HG03095 (cell line): ENCODE results near the gene SMIM11.
"Not testable (repeated sequence)": the region's sequence is repeated elsewhere in the genome, so short reads cannot be mapped to it uniquely, and the experiment has no call there.

ENCODE experiments used
- ATAC-seq: cut with Tn5 transposase; IDR thresholded peaks from one replicate; pipeline ENCODE4 v1.9.1; 2021; ENCODE audit warnings: moderate library complexity; ENCODE audit not compliant: unreplicated experiment

Gene SMIM11

GRCh38 chr21:34407294-34407693, 32.0 kb downstream of the SMIM11 start:
- not testable (repeated sequence) for ATAC-seq

GRCh38 chr21:34417448-34418077, 42.3 kb downstream of the SMIM11 start:
- not testable (repeated sequence) for ATAC-seq

- not testable (repeated sequence) for ATAC-seq
These were observed 48.5 kb downstream of the SMIM11 start, which contains the start of gene SMIM34 for GRCh38 chr21:34423805-34424204. TSS of gene SMIM34 (minus strand) at chr21:34423951. CDS start at chr21:34423839, 112 bp downstream.

GRCh38 chr21:34427339-34427738, 52.0 kb downstream of the SMIM11 start:
- not testable (repeated sequence) for ATAC-seq

GRCh38 chr21:34428441-34428840, 53.1 kb downstream of the SMIM11 start:
- ATAC-seq, result not testable (repeated sequence)

- not testable (repeated sequence) for ATAC-seq
These were observed 54.4 kb downstream of the SMIM11 start for GRCh38 chr21:34429710-34430109.
